Kidney glomerular epithelial cell (primary cell): ENCODE data around the gene CHRDL2.
"Not testable (repeated sequence)": the region's sequence is repeated elsewhere in the genome, so short reads cannot be mapped to it uniquely, and the experiment has no call there.

Source experiments
- DNase-seq: peaks from one replicate; lab custom pipeline; 2025; lab: John Stamatoyannopoulos, UW

The CHRDL2 gene

DNA sequence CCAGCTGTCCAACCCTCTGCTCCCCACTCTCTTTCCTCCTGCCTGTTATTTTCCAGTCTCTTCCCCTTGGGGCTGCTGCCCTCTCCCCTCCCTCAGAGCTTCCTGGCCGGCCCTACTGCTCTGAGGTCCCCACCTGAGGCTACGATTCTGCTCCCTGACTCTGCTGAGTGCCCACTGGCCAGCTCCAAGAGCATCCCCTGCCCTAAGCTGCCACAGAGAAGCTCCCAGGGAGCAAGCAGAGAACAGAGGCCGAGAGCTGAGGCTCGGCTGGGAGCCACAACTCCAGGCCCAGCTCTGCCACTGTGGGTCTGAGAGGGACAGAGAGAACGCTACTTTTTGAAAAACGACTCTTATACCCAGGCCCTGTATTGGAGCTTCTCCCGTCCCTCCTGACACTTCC, 61.1 kb downstream of the CHRDL2 start:
- no peak for DNase-seq

DNA sequence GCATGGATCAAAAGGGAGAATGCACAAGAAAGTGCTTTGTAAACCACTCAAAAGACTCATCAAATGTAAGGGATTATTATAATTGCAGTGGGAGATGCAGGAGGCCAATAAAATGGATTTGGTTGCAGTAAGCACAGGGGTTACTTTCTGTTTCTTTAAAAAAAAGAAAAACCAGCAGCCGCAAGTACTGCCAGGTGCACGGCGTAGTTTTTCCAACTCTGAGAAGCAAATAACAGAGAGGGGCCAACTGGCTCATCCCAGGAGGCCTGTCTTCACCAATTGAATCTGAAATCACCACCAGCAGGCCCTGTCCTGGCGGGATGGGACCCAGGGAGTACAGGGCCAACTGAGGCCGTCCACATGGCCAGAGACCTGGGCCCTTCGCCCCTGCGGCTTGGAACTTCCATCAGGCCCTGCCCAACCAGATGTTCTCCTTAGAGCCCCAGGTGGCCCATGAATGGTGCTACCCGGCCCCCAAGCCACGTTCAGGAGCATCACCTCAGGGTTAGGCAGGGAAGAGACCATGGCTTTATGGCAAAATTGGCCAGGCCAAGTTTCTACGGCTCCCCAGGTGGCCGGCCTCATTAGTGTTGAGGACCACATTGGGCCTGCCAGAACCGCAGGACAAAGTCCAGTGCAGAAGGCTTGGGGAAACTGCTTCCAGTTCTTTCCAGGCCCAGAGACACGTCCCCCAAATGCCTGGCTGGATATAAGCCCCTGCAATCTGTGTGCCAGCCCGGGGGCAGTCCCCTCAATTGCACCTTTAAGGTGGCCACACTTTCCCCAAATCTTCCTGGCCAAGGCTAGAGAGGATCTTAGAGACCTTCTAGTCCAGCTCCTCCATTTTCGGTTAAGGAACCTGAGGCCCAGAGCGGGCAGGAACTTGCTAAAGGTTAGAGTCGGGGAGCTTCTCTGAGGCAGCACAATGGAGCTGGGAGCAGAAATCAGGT, 61.7 kb downstream of the CHRDL2 start:
- DNase-seq, result no peak

DNA sequence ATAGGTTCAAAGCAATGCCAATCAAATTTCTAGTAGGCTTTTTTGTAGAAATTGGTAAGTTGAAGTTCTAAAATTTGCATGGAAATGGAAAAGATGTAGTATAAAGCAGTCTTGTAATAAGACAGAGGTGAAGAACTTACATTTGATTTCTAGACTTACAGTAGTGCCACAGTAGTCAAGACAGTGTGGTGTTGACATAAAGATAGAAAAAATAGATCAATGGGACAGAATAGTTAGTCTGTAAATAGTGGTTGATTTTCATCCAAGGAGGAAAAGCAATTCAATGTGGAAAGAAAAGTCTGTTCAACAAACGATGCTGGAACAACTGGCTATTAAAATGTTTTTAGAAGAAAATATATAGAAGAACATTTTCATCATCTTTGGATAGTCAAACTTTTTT, 67.9 kb downstream of the CHRDL2 start:
- no peak for DNase-seq

DNA sequence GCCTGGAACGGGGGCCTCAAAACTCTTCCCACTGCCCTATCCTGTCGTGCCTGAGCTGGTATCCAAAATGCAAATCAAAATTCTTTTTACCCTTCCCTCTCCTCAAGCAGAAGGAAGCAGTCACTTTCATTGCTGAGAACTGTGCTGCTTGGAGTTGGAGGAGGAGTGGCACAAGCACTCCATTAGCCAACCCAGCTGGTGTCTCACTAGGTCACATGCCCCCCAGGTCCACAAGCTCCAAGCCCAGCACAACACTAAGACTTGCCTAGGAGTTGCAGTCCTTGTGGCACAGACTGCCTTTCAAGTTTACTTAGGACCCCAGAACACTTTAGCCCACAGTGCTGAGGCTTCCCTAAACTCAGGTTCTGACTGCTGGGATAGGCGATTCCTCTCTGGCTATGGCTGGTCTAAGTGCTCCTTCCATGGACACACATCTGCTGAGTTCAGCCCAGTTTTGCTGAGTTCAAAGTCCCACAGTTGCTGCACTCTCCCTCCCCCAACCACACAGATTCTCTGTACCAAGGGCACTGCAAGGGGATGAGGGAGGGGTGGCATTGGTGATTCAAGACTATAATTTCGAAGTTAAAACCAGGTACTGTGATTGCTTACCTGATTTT, 68.6 kb downstream of the CHRDL2 start:
- DNase-seq, result no peak

DNA sequence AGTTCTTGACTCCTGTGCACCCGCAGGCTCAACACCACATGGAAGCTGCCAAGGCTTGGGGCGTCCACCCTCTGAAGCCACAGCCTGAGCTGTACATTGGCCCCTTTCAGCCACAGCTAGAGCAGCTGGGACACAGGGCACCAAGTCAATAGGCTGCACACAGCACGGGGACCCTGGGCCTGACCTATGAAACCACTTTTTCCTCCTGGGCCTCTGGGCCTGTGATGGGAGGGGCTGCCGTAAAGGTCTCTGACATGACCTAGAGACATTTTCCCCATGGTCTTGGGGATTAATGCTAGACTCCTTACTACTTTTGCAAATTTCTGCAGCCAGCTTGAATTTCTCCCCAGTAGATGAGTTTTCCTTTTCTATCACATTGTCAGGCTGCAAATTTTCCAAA, 72.1 kb downstream of the CHRDL2 start:
- not testable (repeated sequence) for DNase-seq

DNA sequence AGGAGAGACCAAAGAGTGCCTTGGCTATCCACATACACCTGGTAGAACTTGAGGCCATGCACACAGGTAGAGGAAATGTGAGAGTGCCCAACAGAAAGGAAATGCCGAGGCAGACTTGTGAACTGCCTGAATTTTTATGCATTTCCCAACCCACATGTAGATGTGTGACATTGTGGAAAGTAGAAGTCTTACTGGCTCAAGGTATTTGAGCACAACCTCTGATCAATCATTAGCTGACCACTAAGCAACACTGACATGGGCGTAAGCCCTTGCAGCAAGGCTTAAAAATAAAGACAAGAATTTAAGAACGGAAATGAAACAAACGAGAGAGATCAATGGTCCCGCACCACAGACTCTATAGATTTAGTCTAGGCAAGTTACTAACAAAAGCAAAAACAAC, 76.2 kb downstream of the CHRDL2 start:
- DNase-seq, result no peak

DNA sequence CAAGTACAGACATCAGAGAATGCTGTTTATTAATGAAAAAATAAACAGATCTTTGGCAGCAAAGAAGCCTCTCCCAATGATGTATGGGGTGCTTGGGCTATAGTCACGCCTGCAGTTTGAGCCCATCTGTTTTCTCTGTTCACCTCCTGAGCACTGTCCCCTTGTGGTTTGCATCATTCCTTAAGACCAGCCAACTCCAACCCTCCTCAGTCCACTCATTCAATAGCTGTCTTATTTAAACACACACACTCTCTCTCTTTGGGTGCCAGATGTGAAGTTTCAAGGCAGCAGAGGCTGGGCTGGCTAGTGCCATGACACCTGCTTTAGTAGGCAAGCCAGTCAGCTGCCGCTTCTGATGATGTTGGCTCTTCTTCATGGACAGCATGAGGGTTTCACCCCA, 80.7 kb downstream of the CHRDL2 start:
- DNase-seq, result no peak

DNA sequence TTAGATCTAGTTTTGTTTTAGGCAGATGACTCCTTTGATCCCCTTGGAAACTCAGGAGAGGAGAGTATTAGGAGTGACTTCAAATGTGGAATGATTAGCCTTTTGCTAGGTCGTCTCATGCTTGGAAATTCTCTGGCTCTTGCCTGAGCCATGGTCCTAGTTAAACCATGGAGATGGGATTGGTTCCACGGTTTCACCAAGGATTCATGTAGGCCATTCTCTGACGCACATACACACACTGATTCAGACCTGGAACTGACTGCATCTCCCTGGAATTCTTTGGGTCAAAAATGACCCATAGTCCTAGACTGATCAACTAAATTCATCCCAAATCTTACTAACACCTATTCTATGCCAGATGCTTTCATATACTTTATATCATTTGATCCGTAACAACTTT, 82.3 kb downstream of the CHRDL2 start:
- no peak for DNase-seq

DNA sequence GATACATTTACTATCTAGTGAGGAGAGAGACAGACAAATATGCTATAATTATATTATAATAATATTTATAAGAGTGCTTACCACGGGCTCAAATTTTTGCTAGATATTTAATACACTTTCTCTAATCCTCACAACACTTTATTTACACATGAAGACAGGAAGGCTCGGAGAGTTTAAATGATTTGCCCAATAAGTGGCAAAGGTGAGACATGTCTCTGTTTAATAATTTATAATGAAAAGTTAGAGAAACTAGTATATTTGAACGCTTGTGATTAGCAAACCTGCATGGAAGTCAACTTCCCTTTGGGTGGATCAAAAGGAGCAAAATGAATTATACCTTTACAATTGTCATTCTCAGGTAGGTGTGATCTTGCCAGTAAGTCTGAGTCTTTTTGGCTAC, 83.4 kb downstream of the CHRDL2 start:
- no peak for DNase-seq

DNA sequence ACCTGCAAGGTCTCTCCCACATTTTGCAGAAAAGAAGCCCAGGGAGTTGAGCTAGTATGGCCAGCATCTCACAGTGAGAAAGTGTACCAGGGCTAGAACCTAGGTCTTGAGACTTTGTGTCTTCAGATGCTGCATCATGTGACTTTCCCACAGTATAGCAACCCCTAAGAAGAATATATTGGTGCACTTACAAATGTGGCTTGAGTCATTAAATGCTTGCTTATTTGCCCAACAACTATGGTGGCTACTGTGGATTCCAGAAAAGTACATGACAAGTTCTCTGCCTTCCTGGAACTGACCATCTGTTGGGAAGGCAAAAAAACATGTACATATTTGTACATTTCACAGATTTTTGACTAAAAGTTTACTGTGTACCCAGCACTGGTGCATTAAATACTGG, 83.8 kb downstream of the CHRDL2 start:
- no peak for DNase-seq

DNA sequence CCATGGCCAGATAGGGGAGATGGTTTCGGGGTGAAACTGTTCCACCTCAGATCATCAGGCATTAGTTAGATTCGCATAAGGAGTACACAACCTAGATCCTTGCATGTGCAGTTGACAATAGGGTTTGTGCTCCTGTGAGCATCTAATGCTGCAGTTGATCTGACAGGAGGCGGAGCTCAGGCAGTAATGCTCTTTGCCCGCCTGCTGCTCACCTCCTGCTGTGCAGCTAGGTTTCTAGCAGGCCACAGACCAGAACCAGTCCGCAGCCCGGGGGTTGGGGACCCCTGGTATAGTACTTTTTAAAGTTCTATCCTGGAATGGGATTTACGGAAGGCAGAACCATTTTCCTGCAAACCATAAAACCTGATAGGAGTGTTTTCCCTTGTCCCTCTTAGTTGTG, 84.3 kb downstream of the CHRDL2 start:
- DNase-seq, result no peak
